GM12872 (cell line): ENCODE results near the gene MT1M.

Experiments used
- TF ChIP-seq, protein P1 (sequence below): IDR thresholded peaks from 3 replicates; pipeline ENCODE4 v1.5.1; 2011; ENCODE audit warnings: low read depth, mild to moderate bottlenecking, low read length, moderate library complexity; ENCODE audit not compliant: insufficient read depth

The MT1M gene

GRCh38 chr16:56632156-56632847 is at the start of gene MT1M:
Gene MT1M, plus strand, starts transcription at chr16:56632659. Its CDS starts 73 bp downstream, at chr16:56632732.
- TF ChIP-seq, protein P1, sequence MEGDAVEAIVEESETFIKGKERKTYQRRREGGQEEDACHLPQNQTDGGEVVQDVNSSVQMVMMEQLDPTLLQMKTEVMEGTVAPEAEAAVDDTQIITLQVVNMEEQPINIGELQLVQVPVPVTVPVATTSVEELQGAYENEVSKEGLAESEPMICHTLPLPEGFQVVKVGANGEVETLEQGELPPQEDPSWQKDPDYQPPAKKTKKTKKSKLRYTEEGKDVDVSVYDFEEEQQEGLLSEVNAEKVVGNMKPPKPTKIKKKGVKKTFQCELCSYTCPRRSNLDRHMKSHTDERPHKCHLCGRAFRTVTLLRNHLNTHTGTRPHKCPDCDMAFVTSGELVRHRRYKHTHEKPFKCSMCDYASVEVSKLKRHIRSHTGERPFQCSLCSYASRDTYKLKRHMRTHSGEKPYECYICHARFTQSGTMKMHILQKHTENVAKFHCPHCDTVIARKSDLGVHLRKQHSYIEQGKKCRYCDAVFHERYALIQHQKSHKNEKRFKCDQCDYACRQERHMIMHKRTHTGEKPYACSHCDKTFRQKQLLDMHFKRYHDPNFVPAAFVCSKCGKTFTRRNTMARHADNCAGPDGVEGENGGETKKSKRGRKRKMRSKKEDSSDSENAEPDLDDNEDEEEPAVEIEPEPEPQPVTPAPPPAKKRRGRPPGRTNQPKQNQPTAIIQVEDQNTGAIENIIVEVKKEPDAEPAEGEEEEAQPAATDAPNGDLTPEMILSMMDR = no peak

- TF ChIP-seq, protein P1 = no peak
Measured at GRCh38 chr16:56583351-56584168, 48.9 kb upstream of the MT1M start.

GRCh38 chr16:56584276-56584675 is 48.2 kb upstream of the MT1M start:
- TF ChIP-seq, protein P1 = no peak

DNA sequence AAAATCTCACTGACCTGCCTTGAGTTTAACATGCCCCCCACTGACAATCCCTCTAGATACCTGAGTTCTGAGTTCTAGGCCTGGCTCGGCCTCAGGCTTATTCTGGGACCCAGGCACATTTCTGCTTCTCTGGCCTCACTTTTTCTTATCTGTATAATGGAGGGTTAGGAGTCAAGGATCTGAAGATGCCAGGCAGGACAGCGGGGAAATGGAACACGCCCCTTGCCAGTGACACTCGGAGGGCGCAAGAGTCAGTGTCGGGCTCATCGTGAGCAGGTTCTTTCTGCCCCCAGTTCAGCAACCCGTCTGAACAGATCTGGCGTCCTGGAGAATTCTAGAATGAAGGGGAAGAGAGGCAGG is 43.7 kb upstream of the MT1M start:
- TF ChIP-seq, protein P1 = no peak

DNA sequence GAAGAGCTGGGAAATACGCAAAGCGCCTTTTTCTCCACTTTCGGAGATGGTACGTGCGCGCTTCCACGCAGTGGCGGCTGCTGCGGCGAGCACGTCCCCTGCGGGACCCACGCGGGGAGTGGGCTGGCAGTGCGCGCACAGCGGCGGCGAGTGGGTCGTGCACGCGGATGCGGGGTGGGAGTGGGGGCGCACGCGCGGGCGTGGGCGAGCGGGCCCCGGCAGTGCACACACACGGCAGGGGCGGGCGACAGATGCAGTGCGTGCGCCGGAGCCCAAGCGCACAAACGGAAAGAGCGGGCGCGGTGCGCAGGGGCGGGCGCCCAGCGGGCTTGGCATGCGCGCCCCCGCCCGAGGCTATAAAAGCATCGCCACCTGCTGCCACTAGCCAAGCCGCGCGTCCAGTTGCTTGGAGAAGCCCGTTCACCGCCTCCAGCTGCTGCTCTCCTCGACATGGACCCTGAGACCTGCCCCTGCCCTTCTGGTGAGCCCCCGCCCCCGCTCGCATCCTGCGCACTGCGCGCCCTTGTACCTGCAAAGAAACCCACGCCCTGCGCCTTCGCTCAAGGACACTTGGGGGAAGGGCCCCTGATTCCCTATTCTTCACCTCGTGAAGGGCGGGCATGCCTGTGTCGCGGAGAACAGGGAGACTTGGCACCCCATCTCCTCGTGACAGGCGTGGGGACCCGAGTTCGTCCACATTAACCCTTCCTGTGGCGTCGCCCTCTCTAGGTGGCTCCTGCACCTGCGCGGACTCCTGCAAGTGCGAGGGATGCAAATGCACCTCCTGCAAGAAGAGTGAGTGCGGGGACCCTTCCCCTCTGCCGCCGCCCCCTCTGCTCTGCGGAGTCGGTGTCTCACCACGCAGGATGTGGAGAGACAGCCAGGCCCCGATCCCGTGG is 43.1 kb upstream of the MT1M start, which contains the start of gene MT3:
TSS of gene MT3 (plus strand) at position 388 of the 899 bp plus-strand sequence. CDS start at position 451, 63 bp downstream.
- TF ChIP-seq, protein P1 = no peak

DNA sequence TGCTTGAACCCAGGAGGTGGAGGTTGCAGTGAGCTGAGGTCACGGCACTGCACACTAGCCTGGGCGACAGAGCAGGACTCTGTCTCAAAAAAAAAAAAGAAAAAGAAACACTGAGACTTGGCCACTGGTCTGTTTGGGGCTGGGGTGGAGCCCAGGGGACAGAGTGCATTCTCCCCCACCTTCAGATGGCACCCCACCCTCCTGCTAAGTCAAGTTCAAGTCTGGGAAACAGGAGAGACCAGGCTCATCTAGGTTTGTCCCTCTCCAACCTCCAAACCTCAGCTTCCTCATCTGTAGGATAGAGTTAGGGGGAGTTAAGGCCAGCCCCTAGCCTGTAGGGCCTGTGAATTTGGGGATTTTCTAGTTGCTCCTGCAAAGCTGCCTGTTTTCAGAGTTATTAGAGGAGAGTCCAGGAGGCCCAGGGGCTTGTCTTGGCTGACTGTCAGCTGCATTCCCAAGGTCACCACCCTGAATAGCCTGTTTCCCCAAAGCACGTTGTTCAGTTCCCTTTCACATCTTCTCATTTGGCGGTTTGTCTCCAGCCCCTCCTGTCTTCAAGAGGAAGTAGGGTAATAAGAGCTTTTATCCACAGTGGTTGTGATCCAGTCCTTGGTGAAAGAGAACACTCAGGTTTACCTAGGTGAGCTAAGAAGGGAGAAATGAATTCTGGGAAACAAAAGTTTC is 40.9 kb upstream of the MT1M start:
- TF ChIP-seq, protein P1 = no peak
